ENCODE results near the gene DCC.

Gene DCC

DNA sequence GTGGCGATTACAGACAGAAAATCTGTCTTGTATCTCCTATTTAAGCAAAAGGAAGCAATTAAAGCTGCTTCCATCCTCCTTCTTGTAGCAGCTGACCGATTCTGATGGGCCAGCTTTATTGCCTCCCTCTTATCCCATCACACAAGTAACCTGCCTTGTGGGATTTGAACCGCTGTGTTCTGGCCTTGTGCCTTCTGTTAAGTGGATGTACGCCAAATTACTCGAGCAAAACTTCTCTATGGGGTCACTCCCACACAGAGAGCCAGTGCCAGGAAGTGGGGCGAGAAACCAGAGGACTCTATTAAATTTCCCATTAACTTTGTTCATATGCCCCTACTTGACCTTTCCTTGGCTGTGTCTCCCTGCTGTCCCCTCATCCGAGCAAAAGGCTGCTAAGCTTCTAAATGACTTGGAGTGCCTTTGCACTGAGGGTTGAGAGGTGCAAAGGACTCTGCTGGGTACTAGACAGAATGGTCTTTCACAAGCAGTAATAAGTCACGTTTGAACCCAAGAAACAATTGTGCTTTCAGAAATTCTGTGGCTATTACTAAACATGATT lies 1212.0 kb downstream of the DCC start:
- no peak for TF ChIP-seq CTCF (IDR thresholded peaks at IDR 0.05; ENCODE audit: control insufficient read depth, extremely low read depth, insufficient read depth)
- H3K4me3 ChIP-seq (ENCODE audit: low read depth, low read length): no peak overlapping the region
- DNase-seq (ENCODE audit: low read depth): no peak

GRCh38 chr18:53553030-53553429 lies 1213.0 kb downstream of the DCC start:
- no peak for TF ChIP-seq CTCF (IDR thresholded peaks at IDR 0.05; ENCODE audit: control insufficient read depth, extremely low read depth, insufficient read depth)
- no peak for DNase-seq (ENCODE audit: low read depth)
- H3K4me3 ChIP-seq (ENCODE audit: low read depth, low read length): no peak overlapping the region

DNA sequence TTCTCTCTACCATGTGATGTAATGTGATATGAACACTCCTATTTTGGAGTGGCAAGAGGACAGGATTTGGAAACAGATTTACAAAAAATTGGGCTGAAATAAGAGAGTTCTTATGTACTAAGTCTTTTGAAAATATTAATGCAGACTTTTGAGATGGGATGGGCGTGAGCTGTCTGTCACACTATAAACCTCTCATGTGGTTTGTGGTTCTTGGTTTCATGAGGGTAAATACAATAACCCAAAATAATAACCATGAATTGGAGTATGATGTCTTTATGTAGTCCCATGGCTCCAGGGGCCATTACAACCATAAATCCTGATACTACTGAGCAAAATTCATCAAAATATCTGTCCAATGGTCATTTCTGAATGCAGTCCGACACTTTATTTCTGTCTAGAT lies 1216.5 kb downstream of the DCC start:
- H3K4me3 ChIP-seq (ENCODE audit: low read depth, low read length): no peak overlapping the region
- TF ChIP-seq CTCF (IDR thresholded peaks at IDR 0.05; ENCODE audit: control insufficient read depth, extremely low read depth, insufficient read depth): no peak
- DNase-seq (ENCODE audit: low read depth): no peak

DNA sequence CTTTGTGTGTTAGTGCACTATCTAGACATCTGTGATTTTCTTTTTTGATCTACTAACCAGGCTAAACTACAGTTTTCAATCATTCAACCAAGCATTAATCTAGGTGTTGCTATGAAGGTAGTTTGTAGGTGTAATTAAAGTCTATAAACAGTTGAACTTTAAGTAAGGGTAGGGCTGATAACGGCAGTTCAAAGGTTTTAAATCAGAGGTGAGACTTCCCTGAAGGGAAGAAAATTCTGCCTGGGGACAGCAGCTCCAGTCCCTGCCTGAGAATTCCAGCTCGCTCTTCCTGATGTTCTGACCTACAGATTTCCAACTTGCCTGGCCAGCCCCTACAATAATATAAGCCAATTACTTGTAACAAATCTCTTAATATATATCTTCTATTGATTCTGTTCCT lies 1220.5 kb downstream of the DCC start:
- DNase-seq (ENCODE audit: low read depth): no peak
- TF ChIP-seq CTCF (IDR thresholded peaks at IDR 0.05; ENCODE audit: control insufficient read depth, extremely low read depth, insufficient read depth): no peak
- H3K4me3 ChIP-seq (ENCODE audit: low read depth, low read length): no peak overlapping the region

DNA sequence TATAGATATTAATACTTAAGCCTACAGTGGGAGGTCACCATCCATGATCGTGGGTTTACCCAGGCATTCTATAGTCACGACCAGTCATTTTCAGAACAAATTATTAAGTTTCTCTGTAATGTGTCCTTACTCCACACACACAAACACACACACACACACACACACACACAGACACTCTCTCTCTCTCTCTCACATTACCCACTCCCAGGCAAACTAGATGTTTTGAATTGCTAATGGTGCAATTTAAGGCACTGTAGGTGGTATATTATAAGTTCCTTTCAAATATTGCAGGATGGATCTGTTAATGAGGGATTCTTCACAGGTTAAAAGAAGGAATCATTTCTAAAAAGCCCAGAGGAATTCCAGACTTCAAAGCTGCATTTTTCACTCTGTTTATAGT lies 1226.6 kb downstream of the DCC start:
- H3K4me3 ChIP-seq (ENCODE audit: low read depth, low read length): no peak overlapping the region
- no peak for DNase-seq (ENCODE audit: low read depth)
- no peak for TF ChIP-seq CTCF (IDR thresholded peaks at IDR 0.05; ENCODE audit: control insufficient read depth, extremely low read depth, insufficient read depth)

GRCh38 chr18:53567929-53568574 lies 1228.1 kb downstream of the DCC start:
- TF ChIP-seq CTCF (IDR thresholded peaks at IDR 0.05; ENCODE audit: control insufficient read depth, extremely low read depth, insufficient read depth): peak; percentile 65
- peak; percentile 1 for DNase-seq (ENCODE audit: low read depth)
- no peak overlapping the region for H3K4me3 ChIP-seq (ENCODE audit: low read depth, low read length)
